ENCODE measurements around the gene NOS3.
A peak's percentile ranks its signal among the peaks of the same experiment; 100 is the strongest.

Gene NOS3

DNA sequence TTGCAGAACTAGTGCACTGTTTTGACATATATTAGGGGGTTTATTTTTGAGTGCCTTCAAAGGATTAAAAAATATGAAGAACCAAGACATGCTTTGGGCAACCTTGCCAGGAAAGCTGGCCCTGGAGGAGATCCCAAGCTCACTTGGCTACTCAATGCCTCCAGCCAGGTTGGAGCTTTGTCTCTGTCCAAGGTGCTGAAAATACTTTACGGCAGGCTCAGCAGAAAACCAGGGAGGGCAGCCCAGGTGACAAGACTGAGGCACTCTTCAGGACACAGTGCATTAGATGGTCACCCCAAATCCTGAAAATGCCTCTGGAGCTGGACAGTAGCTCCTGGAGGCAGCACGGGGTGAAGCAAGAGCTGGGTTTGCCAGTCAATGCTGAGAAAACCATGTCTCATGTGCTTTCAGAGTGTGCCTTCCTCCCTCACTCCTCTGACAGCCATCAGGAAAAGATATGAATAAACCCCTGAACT, 6.9 kb upstream of the NOS3 start:
- H3K4me3 ChIP-seq (ENCODE audit: low read length): no peak overlapping the region
- TF ChIP-seq, protein P1, sequence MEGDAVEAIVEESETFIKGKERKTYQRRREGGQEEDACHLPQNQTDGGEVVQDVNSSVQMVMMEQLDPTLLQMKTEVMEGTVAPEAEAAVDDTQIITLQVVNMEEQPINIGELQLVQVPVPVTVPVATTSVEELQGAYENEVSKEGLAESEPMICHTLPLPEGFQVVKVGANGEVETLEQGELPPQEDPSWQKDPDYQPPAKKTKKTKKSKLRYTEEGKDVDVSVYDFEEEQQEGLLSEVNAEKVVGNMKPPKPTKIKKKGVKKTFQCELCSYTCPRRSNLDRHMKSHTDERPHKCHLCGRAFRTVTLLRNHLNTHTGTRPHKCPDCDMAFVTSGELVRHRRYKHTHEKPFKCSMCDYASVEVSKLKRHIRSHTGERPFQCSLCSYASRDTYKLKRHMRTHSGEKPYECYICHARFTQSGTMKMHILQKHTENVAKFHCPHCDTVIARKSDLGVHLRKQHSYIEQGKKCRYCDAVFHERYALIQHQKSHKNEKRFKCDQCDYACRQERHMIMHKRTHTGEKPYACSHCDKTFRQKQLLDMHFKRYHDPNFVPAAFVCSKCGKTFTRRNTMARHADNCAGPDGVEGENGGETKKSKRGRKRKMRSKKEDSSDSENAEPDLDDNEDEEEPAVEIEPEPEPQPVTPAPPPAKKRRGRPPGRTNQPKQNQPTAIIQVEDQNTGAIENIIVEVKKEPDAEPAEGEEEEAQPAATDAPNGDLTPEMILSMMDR (conservative IDR thresholded peaks at IDR 0.05; ENCODE audit: low read length): no peak
- DNase-seq (ENCODE audit: low read depth): peak; percentile 17

DNA sequence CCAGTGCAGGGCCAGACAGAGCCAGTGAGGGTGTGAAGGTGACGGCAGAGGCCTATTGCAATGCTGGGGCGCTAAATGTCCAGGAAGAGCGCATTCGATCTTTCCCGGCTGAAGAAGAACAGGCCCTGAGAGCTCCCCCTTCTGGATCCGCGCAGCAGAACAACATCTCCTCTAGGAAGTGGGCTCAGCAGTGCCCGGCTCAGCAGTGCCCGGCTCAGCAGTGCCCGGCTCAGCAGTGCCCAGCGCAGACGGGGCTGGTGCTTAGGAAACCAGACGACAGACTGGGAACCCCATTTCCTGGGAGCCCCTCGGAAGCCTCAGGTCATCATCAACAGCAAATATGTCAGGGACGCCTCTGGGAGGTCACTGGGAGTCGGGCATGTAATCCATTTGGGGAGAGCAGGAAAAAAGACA, 4.7 kb upstream of the NOS3 start:
- DNase-seq (ENCODE audit: low read depth): peak; percentile 38
- H3K4me3 ChIP-seq (ENCODE audit: low read length): no peak overlapping the region
- TF ChIP-seq, protein P1 (conservative IDR thresholded peaks at IDR 0.05; ENCODE audit: low read length): peak; percentile 75

DNA sequence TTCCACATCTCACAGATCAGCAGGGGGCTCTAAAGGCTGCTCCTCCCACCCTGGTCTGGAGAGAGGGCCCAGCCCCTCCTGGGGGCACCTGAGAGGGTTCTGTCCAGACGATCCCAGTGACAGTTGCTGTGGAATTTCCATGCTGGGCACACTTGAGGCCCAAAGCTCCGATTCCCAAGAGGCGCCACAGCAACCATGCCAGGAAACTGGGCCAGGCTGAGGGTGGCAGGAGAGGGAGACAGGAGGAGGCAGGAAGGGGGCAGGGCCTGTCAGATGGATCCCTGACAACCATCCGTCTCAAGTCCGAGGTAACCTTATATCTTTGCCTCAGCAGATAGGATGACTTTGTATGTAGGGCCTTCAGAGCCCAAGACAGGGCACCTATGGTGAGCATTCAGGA, 4.3 kb upstream of the NOS3 start:
- no peak for DNase-seq (ENCODE audit: low read depth)
- TF ChIP-seq, protein P1 (conservative IDR thresholded peaks at IDR 0.05; ENCODE audit: low read length): no peak
- H3K4me3 ChIP-seq (ENCODE audit: low read length): no peak overlapping the region

DNA sequence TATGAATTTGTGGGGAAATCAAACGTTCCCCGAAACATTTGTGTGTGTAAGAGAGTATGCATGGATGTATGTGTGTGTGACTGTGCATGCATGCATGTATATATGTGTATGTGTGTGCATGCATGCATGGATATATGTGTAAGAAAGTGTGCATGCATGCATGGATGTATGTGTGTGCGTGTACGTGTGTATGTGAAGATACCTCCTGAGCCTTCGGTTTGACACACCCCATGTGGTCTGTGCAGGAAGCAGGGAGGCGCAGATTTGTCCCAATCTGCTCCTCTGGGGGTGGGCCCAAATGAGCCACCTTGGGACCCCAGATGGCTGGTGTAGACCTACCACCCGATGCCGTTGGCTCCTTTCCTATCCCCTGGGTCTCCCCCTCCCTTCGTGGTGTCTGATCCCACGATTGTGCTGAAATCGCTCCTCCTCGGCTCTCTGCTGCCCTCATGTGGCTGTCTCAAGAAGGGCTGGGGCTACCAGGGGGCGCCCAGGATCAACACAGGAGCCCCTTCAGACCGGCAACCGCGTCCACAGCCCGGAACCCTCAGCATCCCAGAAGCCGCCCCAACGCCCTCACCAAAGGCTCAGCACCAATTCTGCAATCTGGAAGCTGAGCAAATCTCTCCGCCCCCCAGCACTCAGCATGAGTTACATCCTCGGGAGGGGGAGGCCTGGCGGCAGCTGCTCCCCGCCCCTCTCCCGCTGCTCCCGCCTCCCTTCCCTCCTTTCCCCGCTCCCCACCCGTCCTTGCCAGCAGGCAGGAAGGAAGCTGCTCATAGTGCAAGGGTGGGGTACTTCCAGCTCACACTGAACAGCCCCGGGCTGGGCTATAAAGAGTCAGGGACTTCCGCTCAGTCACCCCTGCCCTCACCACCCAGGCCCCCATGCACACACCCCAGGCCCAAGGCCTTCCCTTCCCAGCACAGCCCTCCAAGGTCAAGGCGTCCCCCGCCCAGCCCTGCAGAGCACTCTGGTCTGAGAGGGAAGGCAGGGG, 2.3 kb upstream of the NOS3 start:
- no peak for DNase-seq (ENCODE audit: low read depth)
- no peak overlapping the region for H3K4me3 ChIP-seq (ENCODE audit: low read length)
- TF ChIP-seq, protein P1 (conservative IDR thresholded peaks at IDR 0.05; ENCODE audit: low read length): peak; percentile 68

DNA sequence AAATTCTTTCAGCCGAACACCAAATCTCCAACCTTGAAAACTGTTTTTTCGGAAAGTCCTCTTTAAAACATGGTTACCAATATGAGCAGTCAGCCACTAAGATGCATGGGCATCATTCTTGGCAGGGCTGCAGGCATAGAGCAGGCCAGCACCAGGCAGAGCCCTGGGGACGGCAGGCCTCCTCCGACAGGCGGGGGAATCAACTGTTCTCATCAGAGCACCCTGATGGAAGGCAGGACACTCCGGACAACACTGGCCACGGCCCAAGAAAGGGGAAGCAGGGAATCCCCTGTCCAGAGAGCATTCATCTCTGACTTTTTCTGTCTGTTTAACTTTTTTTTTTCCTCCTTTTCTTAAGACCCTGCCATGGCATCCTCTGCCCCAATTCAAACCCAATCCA, 1.4 kb upstream of the NOS3 start:
- TF ChIP-seq, protein P1 (conservative IDR thresholded peaks at IDR 0.05; ENCODE audit: low read length): no peak
- no peak overlapping the region for H3K4me3 ChIP-seq (ENCODE audit: low read length)
- no peak for DNase-seq (ENCODE audit: low read depth)

DNA sequence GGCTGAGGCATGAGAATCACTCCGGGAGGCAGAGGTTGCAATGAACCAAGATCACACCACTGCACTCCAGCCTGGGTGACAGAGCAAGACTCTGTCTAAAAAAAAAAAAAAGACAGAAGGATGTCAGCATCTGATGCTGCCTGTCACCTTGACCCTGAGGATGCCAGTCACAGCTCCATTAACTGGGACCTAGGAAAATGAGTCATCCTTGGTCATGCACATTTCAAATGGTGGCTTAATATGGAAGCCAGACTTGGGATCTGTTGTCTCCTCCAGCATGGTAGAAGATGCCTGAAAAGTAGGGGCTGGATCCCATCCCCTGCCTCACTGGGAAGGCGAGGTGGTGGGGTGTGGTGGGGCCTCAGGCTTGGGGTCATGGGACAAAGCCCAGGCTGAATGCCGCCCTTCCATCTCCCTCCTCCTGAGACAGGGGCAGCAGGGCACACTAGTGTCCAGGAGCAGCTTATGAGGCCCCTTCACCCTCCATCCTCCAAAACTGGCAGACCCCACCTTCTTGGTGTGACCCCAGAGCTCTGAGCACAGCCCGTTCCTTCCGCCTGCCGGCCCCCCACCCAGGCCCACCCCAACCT, 1.3 kb downstream of the NOS3 start:
- TF ChIP-seq, protein P1 (conservative IDR thresholded peaks at IDR 0.05; ENCODE audit: low read length): no peak
- no peak for DNase-seq (ENCODE audit: low read depth)
- no peak overlapping the region for H3K4me3 ChIP-seq (ENCODE audit: low read length)
